ENCODE measurements around the gene PRR14.
A peak's percentile ranks its signal among the peaks of the same experiment; 100 is the strongest.
"Not testable (repeated sequence)": the region's sequence is repeated elsewhere in the genome, so short reads cannot be mapped to it uniquely, and the experiment has no call there.

Gene PRR14

DNA sequence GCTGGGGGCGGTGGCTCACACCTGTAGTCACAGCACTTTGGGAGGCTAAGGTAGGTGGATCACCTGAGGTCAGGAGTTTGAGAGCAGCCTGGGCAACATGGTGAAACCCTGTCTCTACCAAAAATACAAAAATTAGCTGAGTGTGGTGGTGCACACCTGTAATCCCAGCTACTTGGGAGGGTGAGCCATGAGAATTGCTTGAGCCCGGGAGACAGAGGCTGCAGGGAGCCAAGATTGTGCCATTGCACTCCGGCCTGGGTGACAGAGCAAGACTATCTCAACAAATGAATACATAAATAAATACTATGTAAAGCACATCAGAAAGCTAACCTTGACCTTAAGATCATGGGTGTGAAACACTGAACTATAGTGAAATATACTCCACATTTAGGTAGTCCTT is 45.9 kb downstream of the PRR14 start:
- not testable (repeated sequence) for DNase-seq

DNA sequence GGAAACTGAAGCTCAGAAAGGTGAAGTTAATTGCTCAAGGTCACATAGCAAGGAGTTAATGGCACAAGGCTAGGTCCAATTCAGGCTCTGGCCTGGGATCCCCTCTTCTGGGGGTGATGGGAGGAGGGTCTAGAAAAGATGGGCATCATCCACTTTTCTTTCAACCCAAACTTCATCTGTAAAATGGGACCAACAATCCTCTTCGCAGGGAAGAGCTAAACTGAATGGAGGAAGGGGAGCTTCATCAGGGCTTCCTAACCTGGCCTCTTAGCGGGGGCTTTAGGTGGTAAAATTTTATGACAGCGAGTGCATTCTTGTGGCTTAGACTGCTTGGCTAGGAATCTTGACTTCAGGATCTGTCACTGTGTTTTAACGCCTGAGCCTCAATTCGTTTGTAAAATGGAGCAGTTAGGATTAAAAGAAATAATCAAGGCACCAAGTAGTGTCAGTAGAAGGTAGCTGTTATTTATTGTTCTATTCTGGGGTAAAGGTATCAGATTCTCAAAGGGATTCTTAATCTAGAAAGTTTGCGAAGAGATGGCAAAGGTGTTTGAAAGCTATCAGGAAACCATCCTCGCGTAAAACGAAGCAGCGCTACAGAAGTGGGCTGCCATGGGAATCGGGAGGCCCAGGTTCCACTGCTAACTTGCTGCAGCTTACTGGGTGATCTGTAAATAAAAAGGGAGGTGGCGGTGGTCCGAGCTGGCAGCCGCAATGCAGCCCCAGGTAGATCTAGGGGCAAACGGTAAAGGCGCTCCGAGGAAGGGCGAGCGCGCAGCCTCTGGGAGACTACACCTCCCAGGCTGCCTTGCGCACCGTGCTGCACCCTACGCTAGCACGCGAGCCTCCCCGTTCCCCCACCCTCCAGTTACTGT is 46.7 kb downstream of the PRR14 start:
- DNase-seq: no peak

DNA sequence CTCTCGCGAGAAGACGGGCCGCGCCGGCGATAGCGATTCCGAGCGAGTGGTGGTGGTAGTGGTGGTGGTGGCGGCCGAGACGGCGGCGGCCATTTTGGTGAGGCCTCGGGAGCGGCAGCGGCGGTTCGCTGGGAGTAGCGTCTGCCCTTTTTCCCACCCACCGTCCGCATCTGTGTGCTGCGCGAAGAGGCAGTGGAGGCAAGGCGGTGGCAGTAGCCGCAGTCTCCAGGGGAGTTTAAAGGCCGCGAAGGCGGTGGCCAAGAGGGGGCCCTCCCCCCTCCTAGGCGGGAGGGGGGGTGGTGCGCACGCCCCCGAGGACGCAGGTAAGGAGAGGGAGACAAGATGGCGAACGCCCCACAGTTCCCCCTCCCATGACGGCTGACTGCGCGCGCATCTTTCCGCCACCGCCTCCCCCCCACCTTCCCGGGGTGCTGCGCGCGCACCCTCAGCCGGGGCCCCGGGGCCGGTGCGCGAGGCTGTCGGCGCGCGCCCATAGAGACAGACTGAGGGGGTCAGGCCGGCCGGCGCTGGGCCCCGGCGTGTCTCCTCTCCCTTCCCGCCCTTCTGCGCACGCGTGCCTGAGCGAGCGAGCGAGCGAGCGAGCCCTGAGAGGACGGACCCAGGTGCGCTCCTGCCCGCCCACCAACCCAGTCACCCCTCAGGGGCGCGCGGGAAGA is 47.5 kb downstream of the PRR14 start:
- DNase-seq: peak; percentile 99

DNA sequence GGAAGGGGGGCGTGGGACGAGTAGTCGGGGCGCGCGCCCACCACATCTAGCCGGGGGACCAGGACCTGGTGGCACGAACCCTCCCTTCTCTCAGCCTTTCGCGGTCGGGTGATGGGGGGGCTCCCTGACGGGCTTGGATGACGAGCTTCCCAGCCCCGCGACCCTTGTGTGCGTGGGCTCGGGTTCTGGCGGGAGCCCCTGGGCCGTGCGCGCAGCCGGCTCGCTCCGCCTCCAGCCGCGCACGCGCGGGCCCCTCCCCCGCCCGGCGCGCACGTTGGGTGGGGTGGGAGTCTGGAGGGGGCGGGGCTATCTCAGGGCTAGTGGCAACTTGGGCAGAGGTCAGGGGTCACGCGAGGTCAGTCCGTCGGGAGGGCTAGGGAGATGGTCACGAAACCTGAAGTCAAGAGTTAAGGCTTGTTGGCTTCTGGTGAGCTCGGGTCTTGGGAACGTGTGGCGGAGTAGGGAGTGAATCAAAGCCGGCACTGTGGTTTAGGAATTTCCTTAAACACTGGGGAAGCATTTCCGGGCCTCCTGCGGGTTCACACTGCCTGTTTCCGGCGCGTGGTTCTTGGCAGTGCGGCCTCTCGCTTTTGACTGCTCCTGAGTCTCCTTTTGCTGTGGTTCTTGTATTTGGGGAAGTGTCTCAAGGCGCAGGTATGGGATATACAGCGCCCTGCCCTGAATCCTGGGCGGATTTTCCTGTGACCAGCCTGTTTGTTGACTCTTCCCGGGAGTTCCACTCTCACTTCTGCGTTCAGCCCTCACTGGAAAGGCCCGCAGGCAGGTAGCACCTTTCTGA is 48.3 kb downstream of the PRR14 start, which contains the start of gene SRCAP:
Gene SRCAP, plus strand, starts transcription at position 356 of the 799 bp plus-strand sequence. CDS start 1,654 bp downstream, outside the sequence.
- peak; percentile 83 for DNase-seq

DNA sequence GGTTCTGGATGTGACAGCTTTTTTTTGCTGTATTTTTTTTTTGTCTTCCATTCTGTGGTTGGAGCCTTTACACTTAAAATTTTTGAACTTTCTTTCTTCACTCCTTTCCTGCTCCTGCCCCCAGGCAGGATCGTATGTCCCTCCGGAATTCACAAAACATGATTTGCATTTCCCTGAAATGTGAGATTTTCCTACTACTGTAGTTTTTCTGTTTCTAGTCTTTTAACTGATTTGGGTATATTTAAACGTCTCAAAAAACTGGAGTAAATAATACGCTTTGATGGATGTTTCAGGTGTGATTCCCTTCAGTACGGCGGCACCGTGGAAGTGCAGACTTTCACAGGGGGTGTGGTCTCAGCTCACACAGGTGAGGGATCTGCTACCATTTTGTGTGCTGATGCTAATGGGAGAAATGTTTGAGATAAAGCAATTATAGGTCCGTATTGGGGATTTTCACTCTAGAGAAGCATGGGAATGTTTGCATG is 48.9 kb downstream of the PRR14 start:
- no peak for DNase-seq

DNA sequence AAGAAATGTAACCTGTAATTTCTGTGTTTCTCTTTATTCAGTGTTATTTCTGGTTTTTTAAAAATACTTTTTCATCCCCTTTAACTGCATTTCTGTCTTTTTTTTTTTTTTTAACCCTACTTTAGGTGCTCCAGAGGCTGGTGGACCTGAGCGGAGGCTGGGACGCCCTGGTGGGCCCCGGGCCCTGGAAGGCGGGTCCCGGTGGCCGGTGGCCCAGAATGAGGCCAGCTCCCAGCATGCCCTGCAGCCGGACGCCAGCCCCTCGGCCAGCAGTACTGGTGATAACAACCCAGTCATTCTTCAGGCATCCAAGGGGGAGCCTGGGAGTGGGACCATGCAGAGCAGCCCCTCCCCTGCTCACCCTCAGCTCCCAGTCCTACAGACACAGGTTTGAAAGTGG is 49.7 kb downstream of the PRR14 start:
- DNase-seq: no peak

DNA sequence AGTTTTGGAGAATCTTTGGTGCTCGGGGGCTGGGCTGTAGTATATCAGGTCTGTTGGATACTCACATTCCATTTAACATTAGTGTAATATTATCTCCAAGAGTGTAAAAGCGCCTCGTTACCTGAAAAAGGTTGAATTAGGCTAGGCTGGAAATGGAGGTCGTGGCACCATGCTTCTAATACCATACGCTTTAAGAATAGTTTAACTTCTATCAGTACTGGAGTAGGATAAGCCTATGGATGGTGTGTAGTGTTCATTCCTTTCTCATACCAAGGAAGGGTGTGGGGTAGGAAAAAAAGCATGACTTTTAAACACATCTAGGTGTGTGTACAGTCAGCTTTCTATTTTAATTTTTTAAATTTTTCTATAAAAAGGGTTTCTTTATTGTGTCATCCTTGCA is 50.2 kb downstream of the PRR14 start:
- DNase-seq: no peak

DNA sequence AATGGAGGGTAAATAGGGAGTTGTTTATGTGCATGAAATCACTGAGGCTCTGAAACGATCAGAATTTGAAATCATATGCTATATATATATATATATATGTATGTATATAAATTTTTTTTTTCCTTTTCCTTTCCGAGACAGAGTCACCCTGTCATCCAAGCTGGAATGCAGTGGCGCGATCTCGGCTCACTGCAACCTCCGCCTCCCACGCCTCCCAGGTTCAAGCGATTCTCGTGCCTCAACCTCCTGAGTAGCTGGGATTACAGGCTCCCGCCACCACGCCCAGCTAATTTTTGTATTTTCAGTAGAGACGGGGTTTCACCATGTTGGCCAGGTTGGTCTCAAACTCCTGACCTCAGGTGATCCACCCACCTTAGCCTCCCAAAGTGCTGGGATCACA is 52.3 kb downstream of the PRR14 start:
- not testable (repeated sequence) for DNase-seq

DNA sequence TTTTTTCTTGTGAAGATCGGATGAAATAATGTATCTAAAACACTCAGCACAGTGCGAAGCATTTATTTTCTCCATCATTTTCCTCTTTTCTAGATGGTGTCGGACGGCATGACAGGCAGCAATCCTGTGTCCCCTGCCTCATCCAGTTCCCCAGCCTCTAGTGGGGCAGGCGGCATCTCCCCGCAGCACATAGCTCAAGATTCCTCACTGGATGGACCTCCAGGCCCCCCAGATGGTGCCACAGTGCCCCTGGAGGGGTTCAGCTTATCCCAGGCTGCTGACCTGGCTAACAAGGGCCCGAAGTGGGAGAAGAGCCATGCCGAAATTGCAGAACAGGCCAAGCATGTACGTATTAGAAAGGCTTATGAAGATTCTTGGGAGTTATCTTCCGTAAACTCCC is 53.2 kb downstream of the PRR14 start:
- DNase-seq: no peak

Measured in CD4-positive, alpha-beta T cell treated with Interferon gamma for 1 hour (primary cell).